ENCODE data around the gene CDCA3. TPM values are rescaled to one million over a fixed set of nuclear protein-coding genes. Genes with fewer than 3 reads are reported as not detected.

The CDCA3 gene
- total and polyA plus RNA-seq, 2 of the 4 experiments (the other 2 are of a cell fraction), result 23.5 to 61.0 TPM

DNA sequence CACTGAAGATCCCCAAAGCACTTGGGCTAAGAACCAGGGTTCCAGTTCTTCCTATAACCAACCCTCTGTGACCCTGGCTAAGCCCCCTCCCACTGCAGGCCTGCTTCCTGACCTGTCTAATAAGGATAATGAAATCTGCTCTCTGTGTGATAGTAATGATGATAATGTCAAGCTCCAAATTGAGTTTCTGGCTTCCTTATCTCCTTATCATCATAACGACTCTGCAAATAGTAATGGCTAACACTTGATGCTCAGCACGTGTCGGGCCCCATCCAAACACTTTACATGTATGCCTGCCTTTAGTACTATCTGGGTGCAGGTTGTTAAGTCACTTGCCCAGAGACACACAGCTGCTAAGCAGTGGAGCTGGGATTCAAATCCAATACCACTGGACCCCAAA, 34.5 kb downstream of the CDCA3 start:
- Histone ChIP-seq H3K79me1 (ENCODE audit: low read depth in 1 of 2, low read length in 2 of 2) (0 out of 4 replicates have a peak, but pooled peaks cover 0 to 3% of the 10 kb centered on the region in 2 experiments), H4K20me1 (ENCODE audit: insufficient read depth, low read length) (no peaks in the 10 kb centered on the region), H4K5ac (ENCODE audit: low read depth, low read length) (no peak overlapping the region), H3K27ac (ENCODE audit: insufficient read depth, low read length) (no peak overlapping the region), H2BK15ac (ENCODE audit: low read depth, low read length) (no peak overlapping the region), H4K91ac (ENCODE audit: insufficient read depth, low read depth, low read length) (no peak overlapping the region), H2BK5ac (ENCODE audit: low read depth, low read length, poor library complexity, severe bottlenecking) (no peak overlapping the region), H3K4me1 (ENCODE audit: control insufficient read depth, insufficient read depth, low read length) (peaks cover 4% of the 10 kb centered on the region; the same call in 1 of the 2 replicates), H3K9me1 (ENCODE audit: insufficient read depth, low read length) (peaks cover 4% of the 10 kb centered on the region; the same call in 1 of the 2 replicates), H2AFZ (replicated peaks; ENCODE audit: low read length, poor library complexity) (no peak overlapping the region), H4K8ac (ENCODE audit: low read depth in 2 of 2, low read length in 2 of 2) (no peak overlapping the region), H2AK9ac (replicated peaks; ENCODE audit: low read depth, low read length, poor library complexity) (no peak overlapping the region), H2AK5ac (ENCODE audit: low read depth, low read length) (no peak overlapping the region), H2BK120ac (ENCODE audit: low read depth, low read length) (no peak overlapping the region), H3K23ac (ENCODE audit: low read depth, low read length) (no peak overlapping the region), H3K4me3 (ENCODE audit: insufficient read depth, low read depth, low read length) (no peak overlapping the region), H3K4ac (ENCODE audit: low read depth, low read length) (no peak overlapping the region), H3K9ac (ENCODE audit: low read depth, low read length) (no peak overlapping the region), H3K56ac (ENCODE audit: extremely low read depth, insufficient read depth, low read length) (no peak overlapping the region), H3K18ac (ENCODE audit: low read depth, low read length) (no peak overlapping the region), H3K27me3 (ENCODE audit: control insufficient read depth, insufficient read depth, low read length) (0 out of 2 replicates have a peak, but pooled peaks cover 2% of the 10 kb centered on the region), H3K36me3 (ENCODE audit: control insufficient read depth, insufficient read depth, low read length) (peaks cover 3% of the 10 kb centered on the region), H2BK20ac (ENCODE audit: low read depth, low read length) (no peak overlapping the region), H3K14ac (replicated peaks; ENCODE audit: low read depth, low read length) (no peak overlapping the region), H3K9me3 (ENCODE audit: control insufficient read depth, insufficient read depth, low read length) (no peaks in the 10 kb centered on the region), H3K4me2 (ENCODE audit: low read depth, low read length) (no peak overlapping the region)
- TF ChIP-seq MXI1 (IDR thresholded peaks at IDR 0.05; ENCODE audit: borderline replicate concordance, low read depth, low read length) (no peak), ELK1 (IDR thresholded peaks at IDR 0.05; ENCODE audit: borderline replicate concordance, low read depth, low read length) (no peak), MAZ (IDR thresholded peaks at IDR 0.05; ENCODE audit: borderline replicate concordance, low read depth, low read length) (no peak), POLR2A (IDR thresholded peaks at IDR 0.05; ENCODE audit: low read depth, low read length) (no peak), RAD21 (IDR thresholded peaks at IDR 0.05; ENCODE audit: low read length) (no peak), USF2 (IDR thresholded peaks at IDR 0.05; ENCODE audit: low read depth, low read length) (no peak), CHD1 (IDR thresholded peaks at IDR 0.05; ENCODE audit: low read depth, low read length) (no peak), BHLHE40 (IDR thresholded peaks at IDR 0.05; ENCODE audit: low read depth, low read length) (no peak), RCOR1 (IDR thresholded peaks at IDR 0.05; ENCODE audit: insufficient replicate concordance, low read length) (no peak), SMC3 (IDR thresholded peaks at IDR 0.05; ENCODE audit: low read depth, low read length) (no peak), CEBPB (IDR thresholded peaks at IDR 0.05; ENCODE audit: low read depth, low read length) (no peak), FOS (IDR thresholded peaks at IDR 0.05; ENCODE audit: low read depth, low read length) (no peak), RFX5 (IDR thresholded peaks at IDR 0.05; ENCODE audit: low read depth, low read length) (no peak), CTCF (conservative IDR thresholded peaks at IDR 0.05; ENCODE audit: low read depth, low read length) (no peak), MAFK (IDR thresholded peaks at IDR 0.05; ENCODE audit: low read depth, low read length) (no peak), NFE2L2 (IDR thresholded peaks at IDR 0.05; ENCODE audit: low read depth, low read length) (no peak)
- dilution Hi-C loops (cut with HindIII; ENCODE audit: low sequenced_read_pairs, unreplicated experiment) (no loop called here), in situ Hi-C loops (cut with MboI; ENCODE audit: low sequenced_read_pairs) (no loop called here), intact Hi-C loops (cut with micrococcal nuclease) (no loop called here)
- no TSS peak for BruUV-seq (replicated peaks)
- POLR2A ChIA-PET (ENCODE audit: unreplicated experiment), result no interaction called here
- ATAC-seq (ENCODE audit: low read depth) (no peak), DNase-seq (no peak)
- WGBS, 2 experiments (ENCODE audit: extremely low coverage in 2 of 2, insufficient read length in 1 of 2), result 70% methylated on average over 2 of the region's 3 CpGs; no CpG with 5 or more reads in 1 of the 2 experiments
- CTCF ChIA-PET, result no interaction called here
